ENCODE measurements around the gene VMAC.

The VMAC gene

GRCh38 chr19:5926641-5927440, 22.2 kb downstream of the VMAC start:
- peaks cover 28% of the 10 kb centered on the region; the same call in 1 of the 2 replicates for H3K36me3 ChIP-seq (replicated peaks; ENCODE audit: insufficient read depth, low read length)

DNA sequence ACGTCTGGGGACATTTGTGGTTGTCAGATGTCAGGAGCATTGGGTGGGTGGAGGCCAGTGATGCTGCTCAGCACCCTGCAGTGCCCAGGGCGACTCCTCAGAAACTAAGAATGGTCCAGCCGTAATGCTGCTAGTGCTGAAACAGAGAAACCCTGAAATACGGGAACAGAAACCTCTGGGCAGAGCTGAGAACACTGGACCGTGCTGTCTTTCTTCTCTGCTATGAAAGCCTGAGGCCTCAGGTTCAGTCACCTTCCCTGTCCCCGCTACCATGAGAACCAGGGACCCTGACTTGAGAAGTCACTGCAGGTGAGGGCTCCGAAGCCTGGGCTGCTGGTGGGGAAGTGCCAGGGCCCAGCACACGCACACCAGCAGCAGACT, 22.8 kb downstream of the VMAC start:
- peaks cover 28% of the 10 kb centered on the region; the same call in 1 of the 2 replicates for H3K36me3 ChIP-seq (replicated peaks; ENCODE audit: insufficient read depth, low read length)
- H3K9me3 ChIP-seq (replicated peaks; ENCODE audit: insufficient read depth, low read length) = no peaks in the 10 kb centered on the region
- H3K79me2 ChIP-seq (ENCODE audit: low read length) = no peaks in the 10 kb centered on the region
- no peak overlapping the region for H3K4me3 ChIP-seq (ENCODE audit: low read length)
- H3K27me3 ChIP-seq (replicated peaks; ENCODE audit: insufficient read depth, low read length) = no peaks in the 10 kb centered on the region
- no peaks in the 10 kb centered on the region for H3K9me2 ChIP-seq (replicated peaks; ENCODE audit: insufficient read depth, low read length)
- TF ChIP-seq EZH2 (optimal IDR thresholded peaks at IDR 0.05; ENCODE audit: low read depth, low read length) (no peak), EZH2phosphoT487 (IDR thresholded peaks at IDR 0.05; ENCODE audit: low read length) (no peak), CTCF (IDR thresholded peaks at IDR 0.05; ENCODE audit: low read length) (no peak)
- no peak overlapping the region for H2AFZ ChIP-seq (ENCODE audit: low read length)
- no peaks in the 10 kb centered on the region for H4K20me1 ChIP-seq (ENCODE audit: insufficient read depth, low read length)
- H3K27ac ChIP-seq (ENCODE audit: low read length) = no peak overlapping the region
- H3F3A ChIP-seq (ENCODE audit: insufficient read depth, low read length) = no peaks in the 10 kb centered on the region
- no peak overlapping the region for H3K9ac ChIP-seq (ENCODE audit: low read length)
- H3K4me2 ChIP-seq (ENCODE audit: low read depth, low read length) = no peak overlapping the region
- DNase-seq = no peak
- no peaks in the 10 kb centered on the region for H3K4me1 ChIP-seq (ENCODE audit: low read length)

More at GRCh38 chr19:5926641-5927440, 22.2 kb downstream of the VMAC start:
- no peaks in the 10 kb centered on the region for H3K9me3 ChIP-seq (replicated peaks; ENCODE audit: insufficient read depth, low read length)
- no peak overlapping the region for H3K27ac ChIP-seq (ENCODE audit: low read length)
- no peaks in the 10 kb centered on the region for H3K9me2 ChIP-seq (replicated peaks; ENCODE audit: insufficient read depth, low read length)
- H2AFZ ChIP-seq (ENCODE audit: low read length) = no peak overlapping the region
- no peak overlapping the region for H3K9ac ChIP-seq (ENCODE audit: low read length)
- H4K20me1 ChIP-seq (ENCODE audit: insufficient read depth, low read length) = no peaks in the 10 kb centered on the region
- H3K27me3 ChIP-seq (replicated peaks; ENCODE audit: insufficient read depth, low read length) = no peaks in the 10 kb centered on the region
- DNase-seq = no peak
- no peaks in the 10 kb centered on the region for H3K79me2 ChIP-seq (ENCODE audit: low read length)
- TF ChIP-seq EZH2phosphoT487 (IDR thresholded peaks at IDR 0.05; ENCODE audit: low read length) = no peak
- TF ChIP-seq EZH2 (optimal IDR thresholded peaks at IDR 0.05; ENCODE audit: low read depth, low read length) = no peak
- no peak for TF ChIP-seq CTCF (IDR thresholded peaks at IDR 0.05; ENCODE audit: low read length)
- no peak overlapping the region for H3K4me2 ChIP-seq (ENCODE audit: low read depth, low read length)
- H3K4me3 ChIP-seq (ENCODE audit: low read length) = no peak overlapping the region
- H3F3A ChIP-seq (ENCODE audit: insufficient read depth, low read length) = no peaks in the 10 kb centered on the region
- no peaks in the 10 kb centered on the region for H3K4me1 ChIP-seq (ENCODE audit: low read length)

- no peak for TF ChIP-seq EZH2 (optimal IDR thresholded peaks at IDR 0.05; ENCODE audit: low read depth, low read length)
- no peak for TF ChIP-seq CTCF (IDR thresholded peaks at IDR 0.05; ENCODE audit: low read length)
- no peak for TF ChIP-seq EZH2phosphoT487 (IDR thresholded peaks at IDR 0.05; ENCODE audit: low read length)
- Histone ChIP-seq H3K4me3 (ENCODE audit: low read length) (no peak overlapping the region), H3K4me1 (ENCODE audit: low read length) (no peaks in the 10 kb centered on the region), H2AFZ (ENCODE audit: low read length) (no peak overlapping the region), H3F3A (ENCODE audit: insufficient read depth, low read length) (no peaks in the 10 kb centered on the region), H4K20me1 (ENCODE audit: insufficient read depth, low read length) (0 out of 2 replicates have a peak, but pooled peaks cover 3% of the 10 kb centered on the region), H3K79me2 (ENCODE audit: low read length) (peaks cover 12% of the 10 kb centered on the region), H3K36me3 (replicated peaks; ENCODE audit: insufficient read depth, low read length) (peaks cover 28% of the 10 kb centered on the region; the same call in 1 of the 2 replicates), H3K27ac (ENCODE audit: low read length) (no peak overlapping the region), H3K9me3 (replicated peaks; ENCODE audit: insufficient read depth, low read length) (no peaks in the 10 kb centered on the region), H3K9me2 (replicated peaks; ENCODE audit: insufficient read depth, low read length) (no peaks in the 10 kb centered on the region), H3K27me3 (replicated peaks; ENCODE audit: insufficient read depth, low read length) (no peaks in the 10 kb centered on the region), H3K4me2 (ENCODE audit: low read depth, low read length) (no peak overlapping the region), H3K9ac (ENCODE audit: low read length) (no peak overlapping the region)
- DNase-seq = no peak
Observed at GRCh38 chr19:5929179-5929578, 24.5 kb downstream of the VMAC start.
